ENCODE measurements around the gene TSPAN3. TPM values are rescaled to one million over a fixed set of nuclear protein-coding genes. Genes with fewer than 3 reads are reported as not detected.

TSPAN3 gene
- total RNA-seq, 4 donors from 2014 or later: 77.3 to 114 (median 87.0) TPM

- DNase-seq: no peak
- H3K9me3 ChIP-seq: no peaks in the 10 kb centered on the region
- H3K27me3 ChIP-seq: peaks cover 0 to 20% (median 0%) of the 10 kb centered on the region in 4 donors
- TF ChIP-seq POLR2A (IDR thresholded peaks at IDR 0.05) (no peak), CTCF (IDR thresholded peaks at IDR 0.05) (no peak)
- intact Hi-C loops (cut with DNase I): no loop called here
- H3K27ac ChIP-seq: no peak overlapping the region
- H3K4me3 ChIP-seq: no peak overlapping the region
- 73 to 87% methylated on average over 12 to 15 of the region's 21 CpGs for WGBS, 2 donors
- H3K36me3 ChIP-seq: no peaks in the 10 kb centered on the region
- peaks cover 0 to 18% (median 0%) of the 10 kb centered on the region in 3 donors for H3K4me1 ChIP-seq
These were observed 41.5 kb downstream of the TSPAN3 start for GRCh38 chr15:77029166-77030047.

- H3K4me3 ChIP-seq: peak overlapping the region in 2 of 4 donors; percentile 12 to 43
- no peaks in the 10 kb centered on the region for H3K9me3 ChIP-seq
- 80% methylated on average over 3 of the region's 22 CpGs; no CpG with 5 or more reads in 1 of the 2 donors for WGBS, 2 donors
- H3K36me3 ChIP-seq: no peaks in the 10 kb centered on the region
- intact Hi-C loops (cut with DNase I): no loop called here
- no peak overlapping the region for H3K27ac ChIP-seq
- no peak for DNase-seq
- H3K4me1 ChIP-seq: peaks cover 0 to 24% (median 0%) of the 10 kb centered on the region in 3 donors
- TF ChIP-seq POLR2A (IDR thresholded peaks at IDR 0.05) (no peak), CTCF (IDR thresholded peaks at IDR 0.05) (no peak)
- peaks cover 0 to 20% (median 0%) of the 10 kb centered on the region in 4 donors for H3K27me3 ChIP-seq
These were observed 42.3 kb downstream of the TSPAN3 start for GRCh38 chr15:77028451-77029165.

GRCh38 chr15:77027697-77028450, 43.0 kb downstream of the TSPAN3 start:
- no peak for DNase-seq
- intact Hi-C loops (cut with DNase I): no loop called here
- Histone ChIP-seq H3K27ac (no peak overlapping the region), H3K9me3 (no peaks in the 10 kb centered on the region), H3K4me1 (peaks cover 0 to 24% (median 0%) of the 10 kb centered on the region in 3 donors), H3K4me3 (peak overlapping the region in 2 of 4 donors; percentile 12 to 43), H3K36me3 (no peaks in the 10 kb centered on the region), H3K27me3 (peaks cover 0 to 20% (median 0%) of the 10 kb centered on the region in 4 donors)
- TF ChIP-seq POLR2A (IDR thresholded peaks at IDR 0.05): no peak
- no peak for TF ChIP-seq CTCF (IDR thresholded peaks at IDR 0.05)
- 63% methylated on average over 8 of the region's 45 CpGs; no CpG with 5 or more reads in 1 of the 2 donors for WGBS, 2 donors

- Histone ChIP-seq H3K36me3 (no peaks in the 10 kb centered on the region), H3K27ac (no peak overlapping the region), H3K4me3 (no peak overlapping the region), H3K4me1 (peaks cover 0 to 24% (median 0%) of the 10 kb centered on the region in 3 donors), H3K27me3 (peaks cover 0 to 20% (median 0%) of the 10 kb centered on the region in 4 donors), H3K9me3 (no peaks in the 10 kb centered on the region)
- WGBS, 2 donors: 69 to 79% methylated on average over 5 to 11 of the region's 12 CpGs
- DNase-seq: no peak
- TF ChIP-seq POLR2A (IDR thresholded peaks at IDR 0.05) (no peak), CTCF (IDR thresholded peaks at IDR 0.05) (no peak)
- intact Hi-C loops (cut with DNase I): no loop called here
These were observed 43.7 kb downstream of the TSPAN3 start for GRCh38 chr15:77027111-77027696.
